Renal pelvis (tissue), 12 donors: Measurements from ENCODE around the gene RAB12. TPM values are rescaled to one million over a fixed set of nuclear protein-coding genes. Genes with fewer than 3 reads are reported as not detected.
"Not testable (repeated sequence)": the region's sequence is repeated elsewhere in the genome, so short reads cannot be mapped to it uniquely, and the experiment has no call there.

Source experiments
- DNase-seq: peaks from one replicate; pipeline ENCODE4 v3.0.0-alpha.2; 2013
- long read RNA-seq, 16 experiments: transcript quantifications; one replicate each; lab custom pipeline, GENCODE V29; 2026
- polyA plus RNA-seq, 3 donors: library from polyadenylated mRNA; unstranded; fragments of 120-200 nt; gene quantifications; one replicate each; pipeline ENCODE4 v1.2.1, GENCODE V29; 2013; ENCODE audit not compliant: insufficient read length in 3 of 3

The RAB12 gene
- 10 to 100 TPM; 37.3 to 48.1 (median 43.9) TPM for polyA plus RNA-seq
- long read RNA-seq, donor 1, transcript RAB12-203 (6 exons, 2,145 nt), result major isoform, 12 of 17 reads
- long read RNA-seq, donor 1, partial matches to known transcripts, result 5 of 17 reads
- long read RNA-seq, donor 1, other reads (novel, unspliced or antisense), result 0 of 17 reads
- long read RNA-seq, donor 2, transcript RAB12-203 (6 exons, 2,145 nt), result major isoform, 24 of 102 reads
- long read RNA-seq, donor 2, partial matches to known transcripts, result 78 of 102 reads
- long read RNA-seq, donor 2, other reads (novel, unspliced or antisense), result 0 of 102 reads
- long read RNA-seq, donor 3, transcript RAB12-203 (6 exons, 2,145 nt), result major isoform, 14 of 38 reads
- long read RNA-seq, donor 3, partial matches to known transcripts, result 24 of 38 reads
- long read RNA-seq, donor 3, other reads (novel, unspliced or antisense), result 0 of 38 reads
- long read RNA-seq, donor 4, transcript RAB12-203 (6 exons, 2,145 nt), result major isoform, 14 of 15 reads
- long read RNA-seq, donor 4, partial matches to known transcripts, result 0 of 15 reads
- long read RNA-seq, donor 4, other reads (novel, unspliced or antisense), result 0 of 15 reads
- long read RNA-seq, donor 5, partial matches to known transcripts, result 0 of 4 reads
- long read RNA-seq, donor 5, other reads (novel, unspliced or antisense), result 0 of 4 reads
- long read RNA-seq, donor 6, transcript RAB12-203 (6 exons, 2,145 nt), result major isoform, 8 of 8 reads
- long read RNA-seq, donor 6, partial matches to known transcripts, result 0 of 8 reads
- long read RNA-seq, donor 6, other reads (novel, unspliced or antisense), result 0 of 8 reads
- long read RNA-seq, donor 7, transcript RAB12-203 (6 exons, 2,145 nt), result major isoform, 7 of 22 reads
- long read RNA-seq, donor 7, partial matches to known transcripts, result 14 of 22 reads
- long read RNA-seq, donor 7, other reads (novel, unspliced or antisense), result 0 of 22 reads
- long read RNA-seq, donor 8, transcript RAB12-203 (6 exons, 2,145 nt), result major isoform, 6 of 6 reads
- long read RNA-seq, donor 8, partial matches to known transcripts, result 0 of 6 reads
- long read RNA-seq, donor 8, other reads (novel, unspliced or antisense), result 0 of 6 reads
- long read RNA-seq, donor 9, transcript RAB12-203 (6 exons, 2,145 nt), result major isoform, 14 of 14 reads
- long read RNA-seq, donor 9, partial matches to known transcripts, result 0 of 14 reads
- long read RNA-seq, donor 9, other reads (novel, unspliced or antisense), result 0 of 14 reads
- long read RNA-seq, donor 10, transcript RAB12-203 (6 exons, 2,145 nt), result major isoform, 12 of 17 reads
- long read RNA-seq, donor 10, partial matches to known transcripts, result 5 of 17 reads
- long read RNA-seq, donor 10, other reads (novel, unspliced or antisense), result 0 of 17 reads
- long read RNA-seq, donor 11, partial matches to known transcripts, result 0 of 4 reads
- long read RNA-seq, donor 11, other reads (novel, unspliced or antisense), result 0 of 4 reads
- long read RNA-seq, donor 12, transcript RAB12-203 (6 exons, 2,145 nt), result major isoform, 12 of 13 reads
- long read RNA-seq, donor 12, partial matches to known transcripts, result 0 of 13 reads
- long read RNA-seq, donor 12, other reads (novel, unspliced or antisense), result 0 of 13 reads
- long read RNA-seq, donor 13, transcript RAB12-203 (6 exons, 2,145 nt), result major isoform, 8 of 8 reads
- long read RNA-seq, donor 13, partial matches to known transcripts, result 0 of 8 reads
- long read RNA-seq, donor 13, other reads (novel, unspliced or antisense), result 0 of 8 reads
- long read RNA-seq, donor 14, result 0 reads
- long read RNA-seq, donor 15, result 0 reads
- long read RNA-seq, donor 16, transcript RAB12-203 (6 exons, 2,145 nt), result major isoform, 11 of 21 reads
- long read RNA-seq, donor 16, partial matches to known transcripts, result 10 of 21 reads
- long read RNA-seq, donor 16, other reads (novel, unspliced or antisense), result 0 of 21 reads

- DNase-seq, result peak; percentile 83
Measured at GRCh38 chr18:8608795-8609658, at the start of gene RAB12. TSS of gene RAB12 (plus strand) at chr18:8609437. CDS start at chr18:8609440, 3 bp downstream.

DNA sequence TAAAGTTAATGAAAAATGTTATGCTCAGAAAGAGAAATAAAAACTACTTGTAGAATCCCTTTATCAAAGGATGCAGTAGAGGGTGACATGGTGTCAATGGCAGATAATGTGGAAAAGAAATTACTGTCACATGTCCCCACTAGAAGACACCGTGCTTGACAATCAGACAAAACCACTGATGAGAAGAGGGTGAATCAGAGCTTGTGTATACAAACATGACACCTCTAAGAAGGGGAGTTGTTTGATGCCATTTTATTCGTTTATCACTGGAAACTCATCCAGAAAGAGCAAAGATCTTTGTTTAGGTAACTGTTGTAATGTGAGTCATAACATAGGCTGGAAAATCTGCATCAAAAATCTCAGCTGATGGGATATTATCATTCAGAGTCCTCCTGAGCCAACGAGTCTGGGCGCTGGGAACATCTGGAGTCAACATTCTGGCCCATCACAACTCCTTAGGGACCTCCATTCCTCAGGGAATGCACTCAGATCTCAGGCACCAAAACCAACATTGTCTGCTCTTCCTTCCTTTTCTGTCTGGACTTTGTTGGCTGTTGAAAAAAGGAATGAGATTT lies 49.5 kb upstream of the RAB12 start:
- DNase-seq, result peak; percentile 9

DNA sequence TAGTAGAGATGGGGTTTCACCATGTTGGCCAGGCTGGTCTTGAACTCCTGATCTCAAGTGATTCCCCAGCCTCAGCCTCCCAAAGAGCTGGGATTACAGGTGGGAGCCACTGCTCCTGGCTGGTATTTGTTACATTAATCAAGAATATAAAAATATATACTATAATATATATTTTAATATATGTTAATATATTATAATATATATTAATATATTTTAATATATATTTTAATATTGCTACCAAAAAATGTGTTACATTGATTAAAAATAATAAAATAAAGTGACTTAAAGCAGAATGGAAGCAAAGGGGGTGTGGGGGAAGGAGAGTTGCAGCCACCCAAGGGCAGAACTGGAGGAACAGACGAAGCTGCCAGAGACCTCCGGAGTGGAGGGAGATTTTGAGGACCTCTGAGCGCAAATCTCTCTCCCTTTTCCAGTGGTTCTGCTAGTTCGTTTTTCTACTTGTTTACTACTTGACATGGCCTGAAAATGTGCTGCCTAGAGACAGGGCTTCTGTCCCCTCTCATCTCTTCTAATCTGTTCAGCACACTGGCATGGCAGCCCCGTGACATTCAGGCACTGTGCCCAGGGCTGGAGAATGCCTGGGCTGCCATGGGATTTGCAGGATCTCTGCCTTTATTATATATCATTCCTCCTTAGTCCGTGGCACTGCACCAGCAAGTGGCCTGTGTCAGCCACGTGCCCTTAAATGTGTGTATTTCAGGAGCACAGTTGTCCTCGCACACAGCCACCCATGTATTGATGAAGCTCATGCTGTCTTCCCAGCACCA lies 47.9 kb upstream of the RAB12 start:
- DNase-seq, result no peak

- no peak for DNase-seq
Measured at GRCh38 chr18:8562070-8562469, 47.2 kb upstream of the RAB12 start.

DNA sequence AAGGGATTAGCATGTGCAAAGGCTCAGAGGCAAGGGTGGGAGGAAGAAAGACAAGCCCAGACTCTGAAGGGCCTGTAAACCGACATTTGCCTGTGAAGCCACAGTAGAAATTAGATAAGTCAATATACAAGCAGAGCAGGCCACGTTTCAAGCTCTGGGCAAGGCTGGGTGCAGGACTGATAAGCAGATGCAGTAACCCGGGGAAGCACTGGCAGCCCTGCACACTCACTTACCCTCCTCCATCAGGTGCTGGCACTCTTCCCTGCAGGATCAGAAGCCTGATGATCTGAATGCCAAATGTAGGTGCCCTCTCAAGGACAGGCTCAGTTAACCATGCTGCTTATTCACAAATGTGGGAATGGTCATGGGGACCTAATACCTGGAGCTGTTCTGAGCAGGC lies 46.3 kb upstream of the RAB12 start:
- no peak for DNase-seq

- DNase-seq, result no peak
Measured at GRCh38 chr18:8571399-8571798, 37.8 kb upstream of the RAB12 start.

DNA sequence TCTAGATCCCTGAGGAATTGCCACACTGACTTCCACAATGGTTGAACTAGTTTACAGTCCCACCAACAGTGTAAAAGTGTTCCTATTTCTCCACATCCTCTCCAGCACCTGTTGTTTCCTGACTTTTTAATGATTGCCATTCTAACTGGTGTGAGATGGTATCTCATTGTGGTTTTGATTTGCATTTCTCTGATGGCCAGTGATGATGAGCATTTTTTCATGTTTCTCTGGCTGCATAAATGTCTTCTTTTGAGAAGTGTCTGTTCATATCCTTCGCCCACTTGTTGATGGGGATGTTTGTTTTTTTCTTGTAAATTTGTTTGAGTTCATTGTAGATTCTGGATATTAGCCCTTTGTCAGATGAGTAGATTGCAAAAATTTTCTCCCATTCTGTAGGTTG lies 35.5 kb upstream of the RAB12 start:
- not testable (repeated sequence) for DNase-seq

- DNase-seq, result no peak
Measured at GRCh38 chr18:8584798-8585197, 24.4 kb upstream of the RAB12 start.

DNA sequence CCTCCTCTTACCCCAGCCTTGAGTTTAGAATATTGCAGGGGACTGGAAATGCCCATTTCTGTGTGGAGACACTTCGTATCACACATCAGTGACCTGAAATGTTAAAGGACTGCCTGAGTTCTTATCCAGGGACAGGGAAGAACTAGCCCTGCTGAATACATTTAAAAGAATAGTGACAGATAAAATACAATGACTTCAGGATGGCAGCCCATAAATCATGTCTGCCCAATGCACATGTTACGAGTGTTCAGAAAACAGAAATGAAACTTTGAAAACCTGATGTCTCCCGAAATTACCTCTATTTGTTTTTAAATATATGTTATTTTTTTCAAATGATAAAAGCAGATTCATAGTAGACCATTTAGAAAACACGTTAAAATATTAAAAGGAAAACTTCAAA lies 22.3 kb upstream of the RAB12 start:
- DNase-seq, result no peak

- no peak for DNase-seq
Measured at GRCh38 chr18:8595445-8595844, 13.8 kb upstream of the RAB12 start.

- DNase-seq, result no peak
Measured at GRCh38 chr18:8601277-8602032, 7.8 kb upstream of the RAB12 start.

- no peak for DNase-seq
Measured at GRCh38 chr18:8602040-8602439, 7.2 kb upstream of the RAB12 start.

DNA sequence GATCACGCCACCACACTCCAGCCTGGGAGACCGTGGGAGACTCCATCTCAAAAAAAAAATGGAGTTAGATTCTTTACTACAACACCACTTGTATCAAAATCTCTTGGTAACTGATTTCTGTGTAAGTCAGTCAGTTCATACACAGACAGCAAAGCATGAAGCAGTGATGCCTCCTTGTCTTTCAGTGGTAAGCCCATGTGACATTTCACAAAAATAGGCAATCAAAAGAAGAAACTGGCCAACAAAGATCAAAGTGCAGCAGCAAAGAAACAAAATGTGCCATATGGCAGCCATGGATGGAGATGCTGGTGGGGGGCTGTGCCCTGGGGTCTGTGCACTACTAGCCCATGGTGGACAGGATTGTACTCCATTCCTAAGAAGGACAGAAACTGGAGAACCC lies 6.7 kb upstream of the RAB12 start:
- DNase-seq, result no peak

- no peak for DNase-seq
Measured at GRCh38 chr18:8603663-8604520, 5.3 kb upstream of the RAB12 start.

GRCh38 chr18:8605974-8606373 lies 3.3 kb upstream of the RAB12 start:
- no peak for DNase-seq
